Neural cell (in vitro differentiated cells): ENCODE measurements around the gene GLTP.
"Not testable (repeated sequence)": the region's sequence is repeated elsewhere in the genome, so short reads cannot be mapped to it uniquely, and the experiment has no call there.

Experiments
- CTCF ChIP-seq: fragments of 450-650 bp; IDR thresholded peaks from 2 replicates; pipeline ENCODE4 v1.5.1; 2014; ENCODE audit warnings: antibody characterized with exemption, mild to moderate bottlenecking, moderate library complexity; ENCODE audit not compliant: poor library complexity, severe bottlenecking
- EP300 ChIP-seq: fragments of 450-650 bp; conservative IDR thresholded peaks from 2 replicates; pipeline ENCODE4 v1.6.1; 2014; ENCODE audit warnings: antibody characterized with exemption, mild to moderate bottlenecking, moderate library complexity; ENCODE audit not compliant: poor library complexity, severe bottlenecking
- EZH2 ChIP-seq: fragments of 200-600, 300-800 bp; shearing (Covaris generic), sonication (generic); IDR thresholded peaks from 2 replicates; pipeline ENCODE4 v1.6.1; 2014; ENCODE audit warnings: antibody characterized with exemption, low read length, borderline replicate concordance, mild to moderate bottlenecking; ENCODE audit not compliant: insufficient read depth, poor library complexity, severe bottlenecking
- POLR2AphosphoS5 ChIP-seq: IDR thresholded peaks from 2 replicates; pipeline ENCODE4 v1.6.1; 2012
- RAD21 ChIP-seq: fragments of 450-650 bp; conservative IDR thresholded peaks from 2 replicates; pipeline ENCODE4 v1.6.1; 2014; ENCODE audit warnings: antibody characterized with exemption, mild to moderate bottlenecking, moderate library complexity
- REST ChIP-seq: IDR thresholded peaks from 2 replicates; pipeline ENCODE4 v1.6.1; 2012; ENCODE audit warnings: borderline replicate concordance
- TAF1 ChIP-seq: IDR thresholded peaks from 2 replicates; pipeline ENCODE4 v1.6.1; 2012; ENCODE audit warnings: low read depth

- not testable (repeated sequence) for TF ChIP-seq CTCF, EZH2, EP300, REST, POLR2AphosphoS5, RAD21, TAF1
Observed at GRCh38 chr12:109899345-109899744, 19.0 kb upstream of the GLTP start.
